Ureter (tissue), 1 donor: ENCODE measurements around the gene CLEC4D. TPM values are rescaled to one million over a fixed set of nuclear protein-coding genes. Genes with fewer than 3 reads are reported as not detected.
"Not testable (repeated sequence)": the region's sequence is repeated elsewhere in the genome, so short reads cannot be mapped to it uniquely, and the experiment has no call there.

ENCODE experiments used
- DNase-seq: peaks from one replicate; pipeline ENCODE4 v3.0.0-alpha.2; 2020; ENCODE audit warnings: low spot score
- total RNA-seq: library from RNA; stranded (reverse); gene quantifications from one replicate; pipeline ENCODE4 v1.2.4, GENCODE V29; 2023
- donor health status: DM: yes; HTN: yes; CAD: no.

The CLEC4D gene
- total RNA-seq: not detected

GRCh38 chr12:8513256-8513655 is at the start of gene CLEC4D:
TSS of gene CLEC4D (plus strand) at chr12:8513503. CDS start at chr12:8513733, 230 bp downstream.
- DNase-seq: no peak

DNA sequence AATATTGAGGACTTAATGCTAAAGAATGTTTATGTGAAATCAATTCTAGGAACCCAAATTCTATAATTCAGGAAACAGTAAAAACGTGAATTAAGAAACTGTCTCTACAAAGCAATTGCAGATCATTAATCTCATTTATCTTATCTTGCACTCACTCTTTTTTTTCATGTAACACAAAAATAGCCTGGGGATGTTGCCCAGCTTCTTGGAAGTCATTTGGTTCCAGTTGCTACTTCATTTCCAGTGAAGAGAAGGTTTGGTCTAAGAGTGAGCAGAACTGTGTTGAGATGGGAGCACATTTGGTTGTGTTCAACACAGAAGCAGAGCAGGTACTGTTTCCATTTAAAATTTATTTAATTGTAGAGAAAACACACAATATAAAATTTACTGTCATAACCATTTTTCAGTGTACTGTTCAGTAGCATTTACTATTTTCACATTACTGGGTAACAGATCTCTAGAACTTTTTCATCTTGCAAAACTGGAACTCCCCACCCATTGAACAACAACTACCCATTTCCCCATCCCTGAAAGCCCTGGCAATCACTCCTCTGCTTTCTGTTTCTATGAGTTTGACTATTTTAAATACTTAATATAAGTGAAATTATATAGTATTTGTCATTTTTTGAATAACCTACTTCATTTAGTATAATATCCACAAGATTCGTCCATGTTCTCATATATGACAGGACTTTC is 47.9 kb upstream of the CLEC4D start:
- no peak for DNase-seq

GRCh38 chr12:8466241-8466640 is 47.1 kb upstream of the CLEC4D start:
- DNase-seq: no peak

- no peak for DNase-seq
These were observed 42.2 kb upstream of the CLEC4D start for GRCh38 chr12:8471090-8471489.

GRCh38 chr12:8475508-8476203 is 37.6 kb upstream of the CLEC4D start:
- DNase-seq: no peak

DNA sequence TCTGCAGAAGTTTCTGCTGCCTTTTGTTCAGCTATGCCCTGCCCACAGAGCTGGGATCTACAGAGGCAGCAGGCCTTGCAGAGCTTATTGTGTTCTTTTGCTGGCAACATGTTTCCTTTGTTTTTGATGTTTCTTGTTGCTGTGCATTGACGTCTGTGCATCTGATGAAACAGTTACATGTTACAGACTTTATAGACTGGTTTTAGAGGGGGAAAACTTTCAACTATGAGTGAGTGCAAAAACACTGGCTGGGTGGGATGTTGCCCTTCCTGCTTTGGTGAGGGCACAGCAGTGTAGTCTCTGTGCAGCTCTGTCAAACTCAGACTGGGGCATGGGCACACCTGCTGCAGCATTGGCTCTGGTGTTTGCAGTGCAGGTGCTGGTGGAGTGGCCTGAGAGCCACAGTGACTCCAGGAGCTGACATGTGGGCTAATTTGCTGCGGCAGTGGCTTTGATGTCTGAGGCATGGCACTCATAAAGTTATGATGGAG is 30.7 kb upstream of the CLEC4D start:
- no peak for DNase-seq

DNA sequence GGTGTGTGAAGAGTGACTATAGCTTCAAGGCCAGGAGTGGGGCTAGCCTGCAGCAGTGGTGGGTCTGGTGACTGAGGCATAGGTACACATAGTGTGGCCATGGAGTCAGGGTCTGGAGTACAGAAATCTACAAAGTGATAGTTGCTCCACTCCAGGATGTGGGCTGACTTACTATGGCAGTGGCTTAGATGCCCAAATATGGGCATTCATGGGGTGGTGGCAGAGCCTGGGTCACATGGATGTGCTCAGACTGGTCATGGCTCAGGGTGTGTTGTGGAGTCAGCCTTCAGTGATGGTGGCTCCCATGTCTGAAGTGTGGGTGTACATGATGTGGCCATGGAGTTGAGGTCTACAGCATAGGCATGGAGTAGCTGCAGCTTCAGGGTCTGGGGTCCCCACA is 30.2 kb upstream of the CLEC4D start:
- no peak for DNase-seq

DNA sequence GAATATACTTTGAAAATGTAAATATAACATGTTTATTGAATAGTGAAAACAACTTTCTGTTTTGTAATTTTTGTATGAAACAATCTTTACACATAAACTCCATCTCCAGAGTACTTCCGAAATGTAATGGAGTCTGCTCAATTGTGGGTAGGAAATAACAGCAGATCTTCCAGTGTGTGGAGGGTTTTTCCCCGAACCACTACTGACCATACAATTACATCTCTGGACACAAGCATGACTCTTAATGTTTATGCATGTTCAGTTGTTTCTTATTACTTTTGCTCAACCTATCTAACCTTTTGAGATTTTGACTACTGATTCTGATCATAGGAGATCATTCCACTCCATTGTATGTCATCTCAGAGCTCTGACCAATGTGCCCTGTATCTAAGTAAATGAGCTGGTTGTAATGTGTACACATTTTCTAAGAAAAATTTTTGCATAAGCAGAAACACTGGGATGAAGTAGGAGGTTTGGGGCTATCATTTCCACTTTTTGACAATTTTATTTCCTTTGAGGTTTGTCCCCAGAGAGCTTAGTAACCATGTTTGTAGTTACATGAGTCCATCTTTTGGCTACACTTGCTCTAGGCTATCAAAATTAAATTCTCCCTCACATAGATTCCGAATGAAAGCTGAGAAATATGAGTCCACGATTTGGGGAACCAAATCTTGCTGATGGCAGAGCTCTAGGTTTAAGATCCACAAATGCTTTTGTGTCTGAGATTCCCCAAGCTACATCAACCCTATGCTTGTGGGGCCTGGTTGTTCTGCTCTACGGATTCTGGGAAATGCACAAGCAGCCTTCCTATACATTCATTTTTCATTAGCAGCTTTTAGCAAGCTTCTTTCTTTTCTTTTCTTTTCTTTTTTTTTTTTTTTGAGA is 21.4 kb upstream of the CLEC4D start:
- no peak for DNase-seq

DNA sequence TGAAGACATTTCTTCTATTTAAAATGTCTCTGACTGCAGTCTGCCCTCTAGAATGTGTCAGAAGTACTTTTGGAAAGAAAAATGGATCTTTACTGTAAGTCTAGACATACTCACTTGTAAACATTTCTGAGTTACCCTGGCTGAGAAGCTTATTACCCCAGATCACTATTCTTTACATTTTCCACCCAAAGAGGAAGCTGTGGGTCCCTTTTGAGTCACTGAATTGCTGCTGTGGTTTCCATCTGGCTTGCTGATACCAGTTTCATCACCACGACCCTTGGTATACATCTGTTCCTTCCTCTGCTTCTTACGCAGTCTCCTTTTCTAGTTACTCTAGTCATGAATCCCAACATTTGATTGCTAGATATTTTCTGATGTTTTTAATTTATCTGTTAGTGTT is 20.2 kb upstream of the CLEC4D start:
- DNase-seq: no peak

DNA sequence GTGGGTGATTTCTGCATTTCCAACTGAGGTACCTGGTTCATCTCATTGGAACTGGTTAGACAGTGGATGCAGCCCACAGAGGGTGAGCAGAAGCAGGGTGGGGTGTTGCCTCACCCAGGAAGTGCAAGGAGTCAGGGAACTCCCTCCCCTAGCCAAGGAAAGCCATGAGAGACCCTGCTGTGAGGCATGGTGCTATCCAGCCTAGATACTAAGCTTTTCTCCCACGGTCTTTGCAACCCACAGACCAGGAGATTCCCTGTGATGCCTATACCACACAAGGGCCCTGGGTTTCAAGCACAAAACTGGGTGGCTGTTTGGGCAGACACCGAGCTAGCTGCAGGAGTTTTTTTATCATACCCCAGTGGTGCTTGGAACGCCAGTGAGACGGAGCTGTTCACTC is 17.6 kb upstream of the CLEC4D start:
- DNase-seq: not testable (repeated sequence)

GRCh38 chr12:8496074-8496473 is 17.2 kb upstream of the CLEC4D start:
- DNase-seq: not testable (repeated sequence)

GRCh38 chr12:8499616-8500015 is 13.7 kb upstream of the CLEC4D start:
- DNase-seq: no peak

DNA sequence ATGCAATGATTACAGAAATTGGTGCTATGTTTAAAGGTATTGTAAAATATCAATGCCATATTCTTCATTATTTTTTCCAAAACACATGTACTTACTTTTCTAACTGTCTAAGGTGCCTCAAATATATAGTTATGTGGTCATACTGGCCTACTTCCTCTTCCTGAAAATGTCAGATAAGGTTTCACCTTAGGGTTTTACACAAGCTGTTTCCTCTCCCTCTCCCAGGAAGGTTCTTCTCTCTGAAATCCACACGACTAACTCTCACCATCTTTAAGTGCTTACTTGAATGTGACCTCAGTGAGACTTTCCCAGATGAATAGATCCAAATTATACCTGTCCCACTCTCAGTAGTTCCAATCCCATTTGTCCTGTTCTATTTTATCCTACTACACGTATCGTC is 11.6 kb upstream of the CLEC4D start:
- DNase-seq: no peak

GRCh38 chr12:8504351-8504750 is 9.0 kb upstream of the CLEC4D start:
- DNase-seq: no peak

- DNase-seq: no peak
These were observed 5.7 kb upstream of the CLEC4D start for GRCh38 chr12:8507596-8507995.

DNA sequence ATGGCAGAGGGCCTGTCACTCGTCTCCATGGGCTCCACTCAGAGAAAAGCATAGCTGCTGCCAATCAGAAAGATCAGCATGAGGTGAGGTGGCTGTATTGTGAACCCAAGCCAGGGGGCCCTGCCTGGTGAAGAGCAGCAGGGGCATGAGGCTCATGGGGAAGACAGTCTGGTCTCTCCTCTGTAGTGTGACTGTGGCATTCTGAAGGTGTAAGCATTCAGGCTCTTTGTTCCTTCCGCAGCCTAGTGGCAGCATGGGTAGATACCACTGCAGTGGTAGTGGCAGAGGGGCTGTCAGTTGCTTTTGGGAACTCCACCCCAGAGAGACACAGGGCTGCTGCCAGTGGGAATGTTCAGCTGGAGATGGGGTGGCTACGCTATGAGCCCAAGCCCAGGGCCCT is 5.1 kb upstream of the CLEC4D start:
- no peak for DNase-seq

DNA sequence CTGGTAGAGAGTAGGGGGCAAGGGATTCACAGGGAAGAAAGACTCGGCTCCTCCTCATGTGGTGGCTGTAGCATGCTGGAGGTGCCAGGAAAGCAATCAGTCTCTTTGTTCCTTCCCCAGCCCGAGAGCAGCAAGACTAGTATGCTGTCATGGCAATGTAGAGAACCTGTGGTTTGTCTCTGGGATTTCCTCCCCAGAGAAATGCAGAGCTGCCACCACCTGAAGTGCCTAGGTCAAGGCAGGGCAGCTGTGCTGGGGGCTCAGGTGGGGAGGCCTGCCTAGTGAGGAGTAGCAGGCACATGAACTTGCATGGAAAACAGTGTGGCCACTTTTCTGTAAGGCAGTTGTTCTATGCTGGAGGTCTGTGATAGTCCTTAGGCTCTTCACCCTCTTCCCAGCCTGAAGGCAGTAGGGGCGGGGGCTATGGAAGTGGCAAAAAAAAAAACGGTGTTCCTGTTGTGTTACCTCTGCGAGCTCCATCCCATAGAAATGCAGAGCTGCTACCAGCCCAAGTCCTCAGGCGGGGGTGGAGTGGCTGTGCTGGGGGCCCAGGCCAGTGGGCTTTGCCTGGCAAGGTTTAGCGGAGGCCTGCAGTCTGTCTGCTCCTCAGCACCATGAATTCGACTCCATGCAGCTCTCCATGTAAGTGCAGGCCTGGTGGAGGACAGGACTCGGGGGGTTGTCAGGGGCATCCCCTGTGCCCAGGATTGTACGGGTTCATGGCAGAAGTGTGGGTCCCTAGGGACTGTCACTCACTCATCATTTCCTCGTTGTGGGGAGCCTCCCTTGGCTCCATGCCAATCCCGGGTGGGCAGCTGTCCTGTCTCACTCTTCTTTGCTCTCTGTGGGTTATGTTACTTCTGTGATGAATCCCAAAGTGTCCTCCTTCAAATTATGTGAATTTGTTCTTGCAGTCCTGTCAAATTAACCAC is 4.1 kb upstream of the CLEC4D start:
- no peak for DNase-seq

DNA sequence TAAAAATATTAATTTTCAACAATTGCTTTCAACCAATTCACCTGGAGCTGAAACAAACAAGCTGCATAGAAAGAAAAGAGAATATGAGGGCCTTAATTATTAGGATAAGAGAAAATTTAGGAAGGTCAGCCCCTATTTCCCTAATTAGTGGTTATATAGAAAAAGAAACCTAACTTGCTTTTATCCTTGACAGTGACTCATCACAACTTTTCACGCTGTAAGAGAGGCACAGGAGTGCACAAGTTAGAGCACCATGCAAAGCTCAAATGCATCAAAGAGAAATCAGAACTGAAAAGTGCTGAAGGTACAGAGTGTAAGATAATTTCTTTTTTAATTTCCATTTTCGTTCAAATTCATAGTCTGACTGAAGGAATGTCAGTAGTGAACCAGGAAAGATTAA is 4.7 kb downstream of the CLEC4D start:
- no peak for DNase-seq

GRCh38 chr12:8519171-8519570 is 5.9 kb downstream of the CLEC4D start:
- no peak for DNase-seq

DNA sequence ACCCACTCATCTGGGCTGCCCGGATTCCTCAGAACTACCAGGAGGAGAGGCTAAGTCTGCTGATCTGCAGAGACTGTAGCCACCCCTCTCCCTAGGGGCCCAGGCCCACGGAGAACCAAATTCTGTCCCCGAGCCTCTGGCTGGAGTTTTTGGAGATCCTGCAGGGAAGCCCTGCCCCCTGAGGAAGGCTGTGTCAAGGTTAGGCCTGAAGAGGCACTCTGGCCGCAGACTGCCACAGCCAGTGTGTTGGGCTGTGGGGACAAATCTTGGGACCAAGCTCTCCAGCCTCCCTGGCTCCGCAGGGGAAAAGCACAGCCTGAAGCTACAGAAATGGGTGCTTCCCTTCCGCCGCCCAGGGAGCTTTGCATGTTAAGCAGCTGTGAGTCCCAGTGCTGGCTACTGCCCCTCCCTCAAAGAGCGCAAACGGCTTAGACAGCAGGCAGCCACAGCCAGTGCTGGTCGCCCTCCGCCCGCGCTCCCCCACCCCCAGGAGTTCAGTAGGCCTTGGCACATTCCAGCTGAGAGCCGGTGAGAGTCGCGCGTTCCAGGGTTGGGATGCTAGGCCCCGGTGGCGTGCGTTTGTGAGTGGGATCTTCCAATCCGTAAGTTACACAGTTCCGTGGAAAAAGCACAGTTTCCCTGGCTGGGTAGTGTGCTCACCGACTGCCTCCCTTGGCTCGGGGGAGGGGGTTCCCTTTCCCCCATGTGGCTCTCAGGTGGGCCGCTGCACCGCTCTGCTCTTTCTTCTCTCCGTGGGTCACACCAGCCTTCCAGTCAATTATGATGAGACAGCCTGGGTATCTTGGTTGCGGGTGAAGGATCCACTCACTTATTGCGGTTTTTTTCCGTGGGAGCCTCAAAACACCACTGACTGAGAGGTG is 14.2 kb downstream of the CLEC4D start:
- no peak for DNase-seq
